ENCODE measurements around the gene ACER1.
"Not testable (repeated sequence)": the region's sequence is repeated elsewhere in the genome, so short reads cannot be mapped to it uniquely, and the experiment has no call there.

ACER1 gene

DNA sequence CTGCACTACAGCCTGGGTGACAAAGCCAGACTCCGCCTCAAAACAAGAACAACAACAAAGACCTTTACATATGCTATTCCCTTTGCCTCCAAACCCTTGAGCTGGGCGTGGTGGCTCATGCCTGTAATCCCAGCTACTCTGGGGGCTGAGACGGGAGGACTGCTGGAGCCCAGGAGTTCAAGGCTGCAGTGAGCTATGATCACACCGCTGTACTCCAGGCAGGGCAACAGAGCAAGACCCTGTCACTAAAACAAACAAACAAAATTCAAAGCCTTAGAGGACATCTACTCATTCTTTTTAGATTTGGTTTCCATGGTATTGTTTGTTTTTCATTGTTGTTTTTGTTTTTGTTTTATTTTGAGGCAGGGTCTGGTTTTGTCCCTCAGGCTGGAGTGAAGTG, 7.8 kb downstream of the ACER1 start:
- TF ChIP-seq, protein P1, sequence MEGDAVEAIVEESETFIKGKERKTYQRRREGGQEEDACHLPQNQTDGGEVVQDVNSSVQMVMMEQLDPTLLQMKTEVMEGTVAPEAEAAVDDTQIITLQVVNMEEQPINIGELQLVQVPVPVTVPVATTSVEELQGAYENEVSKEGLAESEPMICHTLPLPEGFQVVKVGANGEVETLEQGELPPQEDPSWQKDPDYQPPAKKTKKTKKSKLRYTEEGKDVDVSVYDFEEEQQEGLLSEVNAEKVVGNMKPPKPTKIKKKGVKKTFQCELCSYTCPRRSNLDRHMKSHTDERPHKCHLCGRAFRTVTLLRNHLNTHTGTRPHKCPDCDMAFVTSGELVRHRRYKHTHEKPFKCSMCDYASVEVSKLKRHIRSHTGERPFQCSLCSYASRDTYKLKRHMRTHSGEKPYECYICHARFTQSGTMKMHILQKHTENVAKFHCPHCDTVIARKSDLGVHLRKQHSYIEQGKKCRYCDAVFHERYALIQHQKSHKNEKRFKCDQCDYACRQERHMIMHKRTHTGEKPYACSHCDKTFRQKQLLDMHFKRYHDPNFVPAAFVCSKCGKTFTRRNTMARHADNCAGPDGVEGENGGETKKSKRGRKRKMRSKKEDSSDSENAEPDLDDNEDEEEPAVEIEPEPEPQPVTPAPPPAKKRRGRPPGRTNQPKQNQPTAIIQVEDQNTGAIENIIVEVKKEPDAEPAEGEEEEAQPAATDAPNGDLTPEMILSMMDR (IDR thresholded peaks at IDR 0.05; ENCODE audit: low read depth, low read length): no peak
- DNase-seq: no peak

DNA sequence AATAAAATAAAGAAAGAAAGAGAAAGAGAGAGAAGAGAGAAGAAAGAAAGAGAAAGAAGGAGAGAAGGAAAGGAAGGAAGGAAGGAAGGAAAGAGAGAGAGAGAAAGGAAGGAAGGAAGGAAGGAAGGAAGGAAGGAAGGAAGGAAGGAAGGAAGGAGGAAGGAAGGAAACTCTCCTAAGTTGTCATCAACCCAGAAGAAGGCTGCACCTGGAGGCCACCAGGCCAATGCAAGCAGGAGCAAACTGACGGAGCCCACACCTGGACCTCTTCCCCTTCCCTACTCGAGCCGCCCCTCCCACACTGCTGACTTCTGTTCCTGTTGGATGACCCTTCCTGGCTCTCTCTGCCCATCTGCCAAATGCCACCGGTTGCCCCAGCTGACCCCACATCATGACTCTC, 8.7 kb downstream of the ACER1 start:
- Histone ChIP-seq H3K27me3 (peaks cover 14% of the 10 kb centered on the region; the same call in 1 of the 2 replicates), H3K36me3 (no peaks in the 10 kb centered on the region), H3K9me3 (no peaks in the 10 kb centered on the region), H3K4me1 (no peaks in the 10 kb centered on the region), H3K4me3 (ENCODE audit: low read depth, low read length) (no peak overlapping the region)
- TF ChIP-seq, protein P1 (IDR thresholded peaks at IDR 0.05; ENCODE audit: low read depth, low read length): no peak
- no peak for DNase-seq

More for the DNA sequence above, 7.8 kb downstream of the ACER1 start:
- Histone ChIP-seq H3K27me3 (peaks cover 14% of the 10 kb centered on the region; the same call in 1 of the 2 replicates), H3K9me3 (no peaks in the 10 kb centered on the region), H3K4me1 (no peaks in the 10 kb centered on the region), H3K36me3 (no peaks in the 10 kb centered on the region), H3K4me3 (ENCODE audit: low read depth, low read length) (no peak overlapping the region)

DNA sequence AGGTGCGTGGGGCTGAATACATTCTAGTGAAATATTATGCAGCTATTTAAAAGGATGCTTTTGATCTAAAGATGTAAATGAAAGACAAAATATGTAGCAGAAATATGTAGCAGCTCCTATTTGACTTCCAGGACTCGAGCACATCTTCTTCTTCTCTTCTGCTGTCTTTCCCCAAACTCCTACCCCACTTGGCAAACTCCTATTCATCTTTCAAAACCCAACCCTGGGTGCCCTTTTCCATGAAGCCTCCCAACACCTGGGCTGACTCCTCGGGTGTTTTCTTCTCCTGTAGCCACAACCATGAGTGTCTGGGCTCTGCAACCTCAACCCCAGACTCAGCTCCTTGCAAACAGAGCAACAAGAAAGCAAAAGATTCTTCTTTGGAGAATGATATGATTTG, 11.1 kb downstream of the ACER1 start:
- no peaks in the 10 kb centered on the region for H3K36me3 ChIP-seq
- no peaks in the 10 kb centered on the region for H3K9me3 ChIP-seq
- no peak for DNase-seq
- no peak overlapping the region for H3K4me3 ChIP-seq (ENCODE audit: low read depth, low read length)
- TF ChIP-seq, protein P1 (IDR thresholded peaks at IDR 0.05; ENCODE audit: low read depth, low read length): no peak
- H3K27me3 ChIP-seq: peaks cover 14% of the 10 kb centered on the region; the same call in 1 of the 2 replicates
- no peaks in the 10 kb centered on the region for H3K4me1 ChIP-seq

DNA sequence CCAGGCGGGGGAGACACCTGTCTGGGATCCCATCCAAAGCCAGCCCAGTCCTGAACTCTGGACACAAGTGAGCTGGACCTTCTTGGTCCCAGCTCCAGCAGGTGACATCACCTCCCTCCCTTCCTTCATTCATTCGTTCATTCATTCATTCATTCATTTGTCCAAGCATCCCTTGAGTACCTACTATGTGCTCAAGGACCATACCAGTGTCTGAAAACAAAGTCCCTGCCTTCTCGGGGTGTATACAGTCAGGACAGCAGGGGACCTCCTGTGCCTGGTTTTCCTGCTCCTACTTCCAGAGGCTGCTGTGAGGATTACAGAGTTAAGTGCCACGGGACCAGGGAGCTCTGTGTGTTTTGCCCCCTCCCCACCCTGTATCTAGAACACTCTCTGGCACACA, 14.0 kb downstream of the ACER1 start:
- Histone ChIP-seq H3K36me3 (no peaks in the 10 kb centered on the region), H3K4me3 (ENCODE audit: low read depth, low read length) (no peak overlapping the region), H3K4me1 (no peaks in the 10 kb centered on the region), H3K27me3 (peaks cover 7% of the 10 kb centered on the region; the same call in 1 of the 2 replicates), H3K9me3 (no peaks in the 10 kb centered on the region)
- TF ChIP-seq, protein P1 (IDR thresholded peaks at IDR 0.05; ENCODE audit: low read depth, low read length): no peak
- no peak for DNase-seq

DNA sequence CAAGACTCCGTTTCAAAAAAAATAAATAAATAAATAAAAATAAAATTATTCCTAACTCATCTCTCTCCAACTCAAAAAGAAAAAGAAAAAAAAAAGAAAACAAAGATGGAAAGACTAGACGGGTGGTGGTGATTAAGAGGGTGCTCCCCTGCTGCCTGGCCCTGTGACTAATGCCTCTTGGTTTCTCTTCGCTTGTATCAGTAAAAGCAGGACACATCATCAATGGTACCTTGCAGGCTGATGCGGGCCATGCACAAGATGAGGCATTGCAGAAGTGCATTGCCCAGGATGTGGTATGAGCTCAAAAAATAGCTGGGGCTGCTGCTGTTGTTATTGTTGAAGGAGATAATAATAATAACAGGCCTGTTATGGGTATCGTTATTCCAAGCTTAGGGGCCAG, 14.6 kb downstream of the ACER1 start:
- Histone ChIP-seq H3K9me3 (no peaks in the 10 kb centered on the region), H3K27me3 (peaks cover 7% of the 10 kb centered on the region; the same call in 1 of the 2 replicates), H3K4me1 (no peaks in the 10 kb centered on the region), H3K36me3 (no peaks in the 10 kb centered on the region), H3K4me3 (ENCODE audit: low read depth, low read length) (no peak overlapping the region)
- TF ChIP-seq, protein P1 (IDR thresholded peaks at IDR 0.05; ENCODE audit: low read depth, low read length): no peak
- DNase-seq: no peak

DNA sequence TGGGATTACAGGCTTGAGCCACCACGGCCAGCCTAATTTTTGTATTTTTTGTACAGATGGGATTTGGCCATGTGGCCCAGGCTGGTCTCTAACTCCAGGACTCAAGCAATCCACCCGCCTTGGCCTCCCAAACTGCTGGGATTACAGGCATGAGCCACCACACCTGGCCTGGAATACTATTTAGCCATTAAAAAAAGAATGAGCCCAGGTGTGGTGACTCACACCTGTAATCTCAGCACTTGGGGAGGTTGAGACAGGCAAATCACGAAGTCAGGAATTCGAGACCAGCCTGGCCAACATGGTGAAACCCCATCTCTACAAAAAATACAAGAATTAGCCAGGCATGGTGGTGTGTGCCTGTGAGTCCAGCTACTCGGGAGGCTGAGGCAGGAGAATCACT, 17.8 kb downstream of the ACER1 start:
- not testable (repeated sequence) for H3K27me3 ChIP-seq; H3K9me3 ChIP-seq; H3K4me3 ChIP-seq (ENCODE audit: low read depth, low read length); H3K36me3 ChIP-seq; DNase-seq; H3K4me1 ChIP-seq
